NOMO-1 (cell line): ENCODE measurements around the gene TWNK.

Source experiments
- DNase-seq, 2 experiments: peaks; one replicate each; lab custom pipeline; 2025; ENCODE audit not compliant: unreplicated experiment in 2 of 2; lab: John Stamatoyannopoulos, UW

Gene TWNK

DNA sequence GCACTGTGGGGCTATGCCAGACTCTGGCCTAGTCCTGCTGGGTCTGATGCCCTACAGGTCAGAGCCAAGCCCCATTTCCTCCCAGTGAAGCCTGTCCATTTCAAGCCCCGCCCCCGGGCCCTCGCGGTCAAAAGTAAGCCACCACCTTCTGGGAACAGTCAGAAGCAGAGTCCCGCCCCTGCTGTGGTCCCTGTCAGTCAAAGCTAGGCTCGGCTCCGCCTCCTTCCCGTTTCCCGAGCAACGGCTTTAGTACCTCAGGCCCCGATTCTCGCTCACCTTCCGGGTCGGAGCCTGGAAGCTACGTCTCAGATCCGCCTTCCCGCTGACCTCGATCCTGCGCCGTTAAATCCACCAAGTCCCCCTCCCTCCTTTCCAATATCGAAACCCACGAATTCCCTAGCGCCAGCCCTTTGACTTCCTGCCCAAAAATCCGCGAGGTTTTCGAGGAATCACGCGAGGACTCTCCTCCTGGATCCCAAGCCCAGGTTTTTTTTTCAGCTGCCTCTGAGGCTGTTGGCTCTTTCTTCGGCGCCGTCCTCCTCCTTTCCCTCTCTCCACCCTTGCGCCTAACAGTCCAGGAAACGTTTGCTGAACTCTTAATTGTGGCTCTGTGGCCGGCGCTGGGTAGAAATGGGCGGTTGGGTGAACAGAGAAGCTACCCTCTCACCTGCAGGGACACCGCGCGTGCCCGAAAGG, 55.5 kb downstream of the TWNK start:
- DNase-seq = peak; percentile 92 to 93

DNA sequence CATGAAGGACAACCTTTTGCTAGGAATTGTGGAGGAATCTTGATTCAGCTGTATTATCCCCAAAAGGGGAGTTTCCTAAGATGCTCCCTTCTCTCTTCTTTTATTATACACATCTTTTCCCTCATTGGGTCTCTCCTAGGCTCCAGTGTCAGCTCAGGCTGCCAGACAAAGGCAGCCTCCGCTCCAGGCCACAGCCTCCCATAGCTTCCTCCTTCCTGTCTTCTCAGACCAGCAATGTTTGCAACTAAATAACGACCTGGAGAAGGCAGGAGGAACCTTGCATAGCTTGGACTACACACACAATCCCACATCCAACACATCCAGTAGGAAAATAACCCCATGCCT, 56.0 kb downstream of the TWNK start:
- DNase-seq = no peak
